Endometrium (tissue), 2 donors: ENCODE results near the gene NCAN.
A peak's percentile ranks its signal among the peaks of the same experiment; 100 is the strongest.
"Not testable (repeated sequence)": the region's sequence is repeated elsewhere in the genome, so short reads cannot be mapped to it uniquely, and the experiment has no call there.

Experiments
- FAIRE-seq: peaks from 2 replicates; lab custom pipeline; 2012; peaks lifted over from hg19 to GRCh38; lab: Jason Lieb, UNC
- donor health status: control.
- donor health status: control.

NCAN gene

GRCh38 chr19:19193926-19194325, 17.8 kb upstream of the NCAN start:
- FAIRE-seq, result no peak

GRCh38 chr19:19201697-19202630, 9.8 kb upstream of the NCAN start:
- FAIRE-seq, result no peak

GRCh38 chr19:19202707-19203011, 9.1 kb upstream of the NCAN start:
- FAIRE-seq, result no peak

- FAIRE-seq, result peak; percentile 90
Measured at GRCh38 chr19:19203012-19203856, 8.5 kb upstream of the NCAN start, which contains the start of gene NR2C2AP. NR2C2AP (minus strand) TSS chr19:19203414; CDS start chr19:19203060, 354 bp downstream.

GRCh38 chr19:19204181-19204580, 7.6 kb upstream of the NCAN start:
- no peak for FAIRE-seq

GRCh38 chr19:19205416-19206410, 6.0 kb upstream of the NCAN start:
- no peak for FAIRE-seq

GRCh38 chr19:19206938-19207337, 4.8 kb upstream of the NCAN start:
- FAIRE-seq, result no peak

- no peak for FAIRE-seq
Measured at GRCh38 chr19:19207637-19208572, 3.9 kb upstream of the NCAN start.

- no peak for FAIRE-seq
Measured at GRCh38 chr19:19209372-19209771, 2.4 kb upstream of the NCAN start.

- no peak for FAIRE-seq
Measured at GRCh38 chr19:19212916-19213315, 1.2 kb downstream of the NCAN start.

- no peak for FAIRE-seq
Measured at GRCh38 chr19:19213426-19214158, 1.8 kb downstream of the NCAN start.

- no peak for FAIRE-seq
Measured at GRCh38 chr19:19214159-19214490, 2.4 kb downstream of the NCAN start.

- FAIRE-seq, result no peak
Measured at GRCh38 chr19:19214892-19215291, 3.1 kb downstream of the NCAN start.

- no peak for FAIRE-seq
Measured at GRCh38 chr19:19215792-19216191, 4.0 kb downstream of the NCAN start.

GRCh38 chr19:19217099-19217498, 5.3 kb downstream of the NCAN start:
- no peak for FAIRE-seq

- FAIRE-seq, result no peak
Measured at GRCh38 chr19:19218911-19219310, 7.2 kb downstream of the NCAN start.

- FAIRE-seq, result not testable (repeated sequence)
Measured at GRCh38 chr19:19221000-19221399, 9.2 kb downstream of the NCAN start.

- FAIRE-seq, result no peak
Measured at GRCh38 chr19:19223060-19223459, 11.3 kb downstream of the NCAN start.

GRCh38 chr19:19223636-19224035, 11.9 kb downstream of the NCAN start:
- FAIRE-seq, result no peak
